Mesothelial cell of epicardium (in vitro differentiated cells): ENCODE data around the gene BUD31. TPM values are rescaled to one million over a fixed set of nuclear protein-coding genes. Genes with fewer than 3 reads are reported as not detected.

Source experiments
- DNase-seq, 2 experiments: peaks; one replicate each; pipeline ENCODE4 v3.0.0; 2021; ENCODE audit warnings: low spot score in 2 of 2; ENCODE audit not compliant: unreplicated experiment in 2 of 2
- H3K27ac Mint-ChIP-seq: 2 replicates; pipeline ENCODE4 v1.8.0; 2021; ENCODE audit warnings: mixed read lengths
- H3K27me3 Mint-ChIP-seq: 2 replicates; pipeline ENCODE4 v1.8.0; 2021; ENCODE audit warnings: low read depth, mixed read lengths
- H3K36me3 Mint-ChIP-seq: 2 replicates; pipeline ENCODE4 v1.8.0; 2021; ENCODE audit warnings: mixed read lengths
- H3K4me1 Mint-ChIP-seq: 2 replicates; pipeline ENCODE4 v1.8.0; 2021; ENCODE audit warnings: mixed read lengths
- H3K4me3 Mint-ChIP-seq: 2 replicates; pipeline ENCODE4 v1.8.0; 2021; ENCODE audit warnings: mild to moderate bottlenecking, moderate library complexity, mixed read lengths
- H3K9me3 Mint-ChIP-seq: 2 replicates; pipeline ENCODE4 v1.8.0; 2021; ENCODE audit warnings: mixed read lengths
- total RNA-seq: library from RNA; stranded (reverse); gene quantifications from 3 replicates; pipeline ENCODE4 v1.2.1, GENCODE V29; 2021
- TF ChIP-seq, protein P1 (sequence below): fragments of 200-600 bp; sonication (generic); IDR thresholded peaks from one replicate; pipeline ENCODE4 v1.5.0; 2021; ENCODE audit warnings: antibody characterized with exemption; ENCODE audit not compliant: unreplicated experiment

Gene BUD31
- total RNA-seq, 1 donor from 2014 or later = 63.1 TPM

DNA sequence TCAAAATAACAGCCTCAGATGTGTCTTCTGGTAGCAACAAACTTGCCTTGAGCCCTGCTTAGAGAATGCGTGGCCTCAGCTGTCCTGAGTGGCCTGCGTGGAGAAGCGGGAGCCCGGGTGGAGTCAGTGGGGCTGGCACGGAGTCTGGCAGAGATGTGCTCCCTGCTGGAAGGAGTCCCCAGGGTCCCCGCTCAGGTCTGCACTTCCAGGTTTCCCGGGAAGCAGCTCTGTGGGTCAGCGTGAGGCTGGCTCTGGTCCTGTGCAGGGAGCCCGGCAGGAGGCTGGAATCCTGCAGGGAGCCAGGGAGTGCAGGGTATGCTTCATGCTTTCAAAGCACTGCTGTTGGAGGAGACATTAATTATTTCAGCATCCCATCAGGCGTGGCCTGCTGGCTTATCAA lies 40.1 kb downstream of the BUD31 start:
- no peaks in the 10 kb centered on the region for H3K9me3 Mint-ChIP-seq
- no peak overlapping the region for H3K4me3 Mint-ChIP-seq
- H3K36me3 Mint-ChIP-seq = peaks cover 28% of the 10 kb centered on the region
- H3K27ac Mint-ChIP-seq = no peak overlapping the region
- no peak for DNase-seq
- TF ChIP-seq, protein P1, sequence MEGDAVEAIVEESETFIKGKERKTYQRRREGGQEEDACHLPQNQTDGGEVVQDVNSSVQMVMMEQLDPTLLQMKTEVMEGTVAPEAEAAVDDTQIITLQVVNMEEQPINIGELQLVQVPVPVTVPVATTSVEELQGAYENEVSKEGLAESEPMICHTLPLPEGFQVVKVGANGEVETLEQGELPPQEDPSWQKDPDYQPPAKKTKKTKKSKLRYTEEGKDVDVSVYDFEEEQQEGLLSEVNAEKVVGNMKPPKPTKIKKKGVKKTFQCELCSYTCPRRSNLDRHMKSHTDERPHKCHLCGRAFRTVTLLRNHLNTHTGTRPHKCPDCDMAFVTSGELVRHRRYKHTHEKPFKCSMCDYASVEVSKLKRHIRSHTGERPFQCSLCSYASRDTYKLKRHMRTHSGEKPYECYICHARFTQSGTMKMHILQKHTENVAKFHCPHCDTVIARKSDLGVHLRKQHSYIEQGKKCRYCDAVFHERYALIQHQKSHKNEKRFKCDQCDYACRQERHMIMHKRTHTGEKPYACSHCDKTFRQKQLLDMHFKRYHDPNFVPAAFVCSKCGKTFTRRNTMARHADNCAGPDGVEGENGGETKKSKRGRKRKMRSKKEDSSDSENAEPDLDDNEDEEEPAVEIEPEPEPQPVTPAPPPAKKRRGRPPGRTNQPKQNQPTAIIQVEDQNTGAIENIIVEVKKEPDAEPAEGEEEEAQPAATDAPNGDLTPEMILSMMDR = no peak
- no peaks in the 10 kb centered on the region for H3K27me3 Mint-ChIP-seq
- H3K4me1 Mint-ChIP-seq = no peaks in the 10 kb centered on the region

GRCh38 chr7:99449326-99449725 lies 40.6 kb downstream of the BUD31 start:
- no peaks in the 10 kb centered on the region for H3K4me1 Mint-ChIP-seq
- no peaks in the 10 kb centered on the region for H3K27me3 Mint-ChIP-seq
- H3K36me3 Mint-ChIP-seq = peaks cover 32% of the 10 kb centered on the region
- no peaks in the 10 kb centered on the region for H3K9me3 Mint-ChIP-seq
- TF ChIP-seq, protein P1 = no peak
- no peak for DNase-seq
- H3K27ac Mint-ChIP-seq = no peak overlapping the region
- H3K4me3 Mint-ChIP-seq = no peak overlapping the region

DNA sequence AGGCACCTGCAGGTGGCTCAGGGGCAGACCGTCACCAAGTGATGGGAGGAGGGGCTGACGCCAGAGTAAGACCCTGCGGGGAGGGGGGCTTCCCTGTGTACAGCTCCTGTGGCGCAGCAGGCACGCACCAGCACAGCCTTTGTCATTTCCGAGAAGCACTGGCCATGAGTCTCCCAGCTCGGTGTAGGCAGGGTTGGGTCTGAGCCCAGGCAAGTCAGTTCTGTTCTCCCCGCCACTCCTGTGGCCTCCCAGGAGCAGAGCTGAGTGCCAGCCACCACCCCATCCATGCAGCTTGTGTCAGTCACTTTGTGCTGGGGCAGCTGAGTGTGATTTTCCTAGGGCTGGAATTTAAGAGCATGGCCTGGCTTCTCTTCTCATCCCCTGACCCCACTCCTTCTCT lies 43.2 kb downstream of the BUD31 start:
- Mint-ChIP-seq H3K9me3 (no peaks in the 10 kb centered on the region), H3K27ac (no peak overlapping the region), H3K36me3 (peaks cover 18% of the 10 kb centered on the region), H3K4me3 (no peak overlapping the region), H3K4me1 (no peaks in the 10 kb centered on the region), H3K27me3 (no peaks in the 10 kb centered on the region)
- TF ChIP-seq, protein P1 = no peak
- no peak for DNase-seq

DNA sequence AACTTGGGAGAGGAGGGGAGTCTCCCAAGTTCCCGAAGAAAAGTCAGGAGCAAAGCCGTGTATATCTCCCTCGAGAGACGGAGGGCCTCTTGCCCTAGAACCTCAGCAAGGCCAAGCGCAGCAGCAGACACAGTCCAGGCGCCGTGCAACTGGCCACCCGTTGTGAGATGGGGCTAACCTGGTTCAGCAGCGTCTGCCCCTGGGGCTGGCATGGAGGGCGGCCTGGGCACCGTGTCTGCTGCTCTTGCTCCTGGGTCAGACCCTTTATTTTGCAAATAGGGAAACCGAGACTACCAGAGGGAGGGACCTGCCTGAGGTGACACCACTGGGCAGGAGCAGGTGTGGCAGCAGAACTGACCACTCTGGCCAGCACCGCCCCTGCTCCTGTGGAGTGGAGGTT lies 43.8 kb downstream of the BUD31 start:
- DNase-seq = no peak
- peaks cover 20% of the 10 kb centered on the region for H3K36me3 Mint-ChIP-seq
- no peak overlapping the region for H3K4me3 Mint-ChIP-seq
- TF ChIP-seq, protein P1 = no peak
- no peaks in the 10 kb centered on the region for H3K9me3 Mint-ChIP-seq
- H3K4me1 Mint-ChIP-seq = no peaks in the 10 kb centered on the region
- H3K27ac Mint-ChIP-seq = no peak overlapping the region
- H3K27me3 Mint-ChIP-seq = no peaks in the 10 kb centered on the region

GRCh38 chr7:99453105-99453504 lies 44.3 kb downstream of the BUD31 start:
- no peak for DNase-seq
- no peaks in the 10 kb centered on the region for H3K9me3 Mint-ChIP-seq
- no peaks in the 10 kb centered on the region for H3K4me1 Mint-ChIP-seq
- H3K27me3 Mint-ChIP-seq = no peaks in the 10 kb centered on the region
- H3K27ac Mint-ChIP-seq = no peak overlapping the region
- no peak overlapping the region for H3K4me3 Mint-ChIP-seq
- TF ChIP-seq, protein P1 = no peak
- H3K36me3 Mint-ChIP-seq = peaks cover 17% of the 10 kb centered on the region

GRCh38 chr7:99455874-99456273 lies 47.1 kb downstream of the BUD31 start:
- no peak for DNase-seq
- Mint-ChIP-seq H3K27me3 (no peaks in the 10 kb centered on the region), H3K4me3 (no peak overlapping the region), H3K27ac (no peak overlapping the region), H3K36me3 (peaks cover 27% of the 10 kb centered on the region), H3K9me3 (no peaks in the 10 kb centered on the region), H3K4me1 (no peaks in the 10 kb centered on the region)
- TF ChIP-seq, protein P1 = no peak
